NCI-H2227 (cell line): ENCODE data around the gene CAVIN4.

ENCODE experiments used
- DNase-seq: peaks from one replicate; lab custom pipeline; 2025; ENCODE audit not compliant: unreplicated experiment; lab: John Stamatoyannopoulos, UW

The CAVIN4 gene, protein sequence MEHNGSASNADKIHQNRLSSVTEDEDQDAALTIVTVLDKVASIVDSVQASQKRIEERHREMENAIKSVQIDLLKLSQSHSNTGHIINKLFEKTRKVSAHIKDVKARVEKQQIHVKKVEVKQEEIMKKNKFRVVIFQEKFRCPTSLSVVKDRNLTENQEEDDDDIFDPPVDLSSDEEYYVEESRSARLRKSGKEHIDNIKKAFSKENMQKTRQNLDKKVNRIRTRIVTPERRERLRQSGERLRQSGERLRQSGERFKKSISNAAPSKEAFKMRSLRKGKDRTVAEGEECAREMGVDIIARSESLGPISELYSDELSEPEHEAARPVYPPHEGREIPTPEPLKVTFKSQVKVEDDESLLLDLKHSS

GRCh38 chr9:100577776-100578448 lies at the start of gene CAVIN4:
TSS of gene CAVIN4 (plus strand) at chr9:100578079. CDS start at chr9:100578144, 65 bp downstream.
- no peak for DNase-seq

DNA sequence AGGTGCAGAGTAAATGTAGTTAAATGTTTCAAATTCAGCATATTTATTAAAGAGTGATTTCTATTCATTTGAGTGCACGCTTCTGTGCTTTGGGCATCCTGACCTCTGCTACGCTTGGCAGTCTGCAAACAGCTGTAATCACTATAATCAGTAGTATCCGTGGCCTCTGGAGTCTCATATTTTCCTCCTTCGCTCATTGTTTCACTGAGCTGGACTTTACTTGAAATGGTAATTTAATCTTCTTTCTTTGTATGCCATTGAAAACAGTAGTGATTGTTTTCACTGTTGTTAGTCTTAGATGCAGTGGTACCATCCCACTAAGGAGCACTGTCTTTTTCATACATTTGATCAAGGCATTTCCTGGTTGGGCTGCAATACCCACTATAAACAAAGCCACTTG lies 43.5 kb upstream of the CAVIN4 start:
- DNase-seq: peak; percentile 81

- no peak for DNase-seq
These were observed 37.6 kb upstream of the CAVIN4 start for GRCh38 chr9:100540327-100540726.

- DNase-seq: no peak
These were observed 28.8 kb upstream of the CAVIN4 start for GRCh38 chr9:100549048-100549447.

- DNase-seq: no peak
These were observed 22.9 kb upstream of the CAVIN4 start for GRCh38 chr9:100554935-100555401.

GRCh38 chr9:100555471-100555870 lies 22.4 kb upstream of the CAVIN4 start:
- no peak for DNase-seq

DNA sequence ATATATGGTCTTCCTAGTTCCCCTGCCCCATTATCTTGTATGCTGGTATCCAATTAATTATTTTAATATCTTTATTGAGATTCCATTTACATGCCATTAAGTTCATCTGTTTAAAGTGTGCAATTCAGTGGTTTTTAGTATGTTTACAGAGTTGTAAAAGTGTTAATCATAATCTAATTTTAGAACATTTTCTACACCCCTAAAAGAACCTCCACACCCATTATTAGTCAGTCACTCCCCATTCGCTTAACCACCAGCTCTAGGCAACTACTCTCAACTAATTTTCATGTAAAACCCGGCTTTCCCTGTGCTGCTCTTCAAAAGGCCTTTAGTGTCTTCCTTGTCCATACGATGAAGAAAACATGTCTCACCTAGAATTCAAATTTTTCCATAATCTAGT lies 20.8 kb upstream of the CAVIN4 start:
- DNase-seq: no peak

DNA sequence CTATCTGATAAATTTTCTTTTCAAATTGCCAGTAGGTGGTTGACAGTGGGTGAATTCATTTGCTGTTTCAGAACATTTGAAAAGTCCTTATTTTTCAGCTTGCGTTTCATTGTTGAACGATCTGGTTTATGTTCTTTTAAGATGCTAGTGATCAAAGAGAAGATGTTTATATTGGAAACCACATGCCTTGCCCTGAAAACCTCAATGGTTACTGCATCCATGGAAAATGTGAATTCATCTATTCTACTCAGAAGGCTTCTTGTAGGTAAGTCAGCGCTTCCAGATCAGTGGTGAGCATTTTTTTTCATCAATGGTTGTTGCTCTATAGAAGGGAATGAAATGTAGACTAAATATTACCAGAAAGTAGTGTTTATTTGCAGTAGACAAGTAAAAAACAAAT lies 16.6 kb upstream of the CAVIN4 start:
- no peak for DNase-seq

- no peak for DNase-seq
These were observed 10.0 kb upstream of the CAVIN4 start for GRCh38 chr9:100567856-100568255.

DNA sequence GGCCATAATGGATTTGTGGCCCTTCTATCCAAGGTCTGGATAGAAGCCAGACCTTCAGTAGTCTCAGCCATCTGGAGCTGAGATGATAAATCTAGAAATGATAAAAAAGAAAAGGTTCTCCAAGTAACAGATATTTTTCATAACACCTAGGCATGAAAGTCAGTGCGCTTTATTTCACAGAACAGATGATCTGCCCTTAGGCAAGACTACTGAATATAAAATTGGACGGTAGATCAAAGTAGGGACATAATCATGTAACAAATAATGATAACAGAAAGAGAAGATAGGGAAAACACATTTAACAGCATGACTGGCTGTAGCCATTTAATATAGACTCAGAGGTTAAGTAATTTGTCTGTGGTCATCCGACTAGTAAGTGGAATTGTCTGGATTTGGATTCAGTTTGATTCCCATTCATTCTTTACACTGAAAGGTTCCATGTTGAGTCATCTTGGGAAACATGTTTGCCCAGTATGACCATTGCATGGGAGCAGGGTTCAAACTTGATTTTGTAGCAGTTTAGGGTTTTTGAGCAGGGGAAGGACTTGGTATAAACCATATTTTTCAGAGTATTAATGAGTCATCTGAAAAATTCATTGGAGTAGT lies 4.1 kb upstream of the CAVIN4 start:
- DNase-seq: no peak

GRCh38 chr9:100575006-100575405 lies 2.9 kb upstream of the CAVIN4 start:
- DNase-seq: no peak

GRCh38 chr9:100575765-100576386 lies 2.0 kb upstream of the CAVIN4 start:
- no peak for DNase-seq

- DNase-seq: no peak
These were observed 731 bp downstream of the CAVIN4 start for GRCh38 chr9:100578610-100579009.

DNA sequence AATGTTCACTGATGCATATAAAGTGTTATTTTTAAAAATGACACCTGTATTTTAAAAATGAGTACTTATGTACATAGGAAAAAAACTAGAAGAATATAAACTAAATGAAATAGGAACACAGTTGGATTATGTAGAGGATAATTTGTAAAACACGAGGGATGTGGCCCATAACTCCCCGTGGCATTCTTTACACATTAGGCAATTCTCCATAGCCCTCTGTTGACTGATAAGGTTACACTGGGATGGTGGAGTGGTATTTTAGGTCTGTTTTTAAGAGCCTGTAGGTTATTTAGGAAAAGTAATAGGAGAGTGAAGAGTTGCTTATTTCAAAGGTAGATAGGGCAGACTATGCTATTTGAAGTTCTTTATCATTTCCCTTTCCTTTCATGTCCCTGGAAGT lies 1.8 kb downstream of the CAVIN4 start:
- no peak for DNase-seq

- DNase-seq: no peak
These were observed 2.4 kb downstream of the CAVIN4 start for GRCh38 chr9:100580257-100580656.

- DNase-seq: no peak
These were observed 3.2 kb downstream of the CAVIN4 start for GRCh38 chr9:100581081-100581480.

DNA sequence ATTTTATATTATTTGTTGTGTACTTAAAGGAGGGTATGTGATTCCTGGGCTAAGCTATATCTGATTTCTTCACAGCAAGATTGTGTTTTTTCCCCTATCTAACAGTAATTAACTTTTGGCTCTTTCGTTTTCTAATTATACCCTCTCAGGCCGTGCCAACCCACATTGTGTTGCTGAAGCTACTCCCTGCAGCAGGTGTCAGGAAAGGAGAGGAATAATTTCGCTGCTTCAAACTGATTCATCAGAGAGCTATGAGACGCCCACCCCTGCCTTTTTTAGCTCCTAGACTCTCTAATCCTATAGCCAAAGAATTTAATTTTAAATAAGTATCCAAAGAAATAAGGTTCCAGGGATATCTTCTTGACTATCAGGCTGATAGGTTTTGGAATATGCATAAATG lies 3.8 kb downstream of the CAVIN4 start:
- DNase-seq: no peak

DNA sequence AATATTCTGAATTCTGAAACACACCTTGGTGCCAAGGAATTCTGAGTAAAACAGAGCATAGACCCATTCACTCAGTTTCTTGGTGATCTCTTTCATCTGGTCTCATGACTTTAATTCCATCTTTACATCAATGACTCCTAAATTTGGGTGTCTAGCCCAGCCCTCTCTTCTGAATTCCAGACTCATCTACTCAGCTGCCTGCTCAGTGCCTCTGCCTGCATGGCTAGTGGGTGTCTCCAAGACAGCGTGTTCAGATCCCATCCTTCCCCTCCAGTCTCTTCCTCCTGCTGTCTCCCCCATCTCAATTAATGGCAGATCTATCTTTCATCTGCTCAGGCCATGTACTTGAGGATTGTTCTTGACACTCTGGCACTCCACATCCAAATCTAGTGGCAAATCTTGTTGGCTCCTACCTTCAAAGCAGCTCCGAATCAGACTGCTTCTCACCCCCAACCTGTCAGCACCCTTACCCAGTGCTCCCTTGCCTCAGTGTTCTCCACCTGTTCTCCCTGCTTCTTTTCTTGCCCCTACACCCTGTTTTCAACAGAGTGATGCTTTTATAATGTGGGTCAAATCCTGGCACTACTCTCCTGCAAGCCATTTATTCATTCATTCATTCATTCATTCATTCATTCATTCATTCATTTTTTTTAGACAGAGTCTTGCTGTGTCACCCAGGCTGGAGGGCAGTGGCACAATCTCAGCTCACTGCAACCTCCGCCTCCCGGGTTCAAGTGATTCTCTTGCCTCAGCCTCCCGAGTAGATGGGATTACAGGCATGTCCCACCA lies 5.3 kb downstream of the CAVIN4 start:
- no peak for DNase-seq

GRCh38 chr9:100584951-100585350 lies 7.1 kb downstream of the CAVIN4 start:
- DNase-seq: no peak

DNA sequence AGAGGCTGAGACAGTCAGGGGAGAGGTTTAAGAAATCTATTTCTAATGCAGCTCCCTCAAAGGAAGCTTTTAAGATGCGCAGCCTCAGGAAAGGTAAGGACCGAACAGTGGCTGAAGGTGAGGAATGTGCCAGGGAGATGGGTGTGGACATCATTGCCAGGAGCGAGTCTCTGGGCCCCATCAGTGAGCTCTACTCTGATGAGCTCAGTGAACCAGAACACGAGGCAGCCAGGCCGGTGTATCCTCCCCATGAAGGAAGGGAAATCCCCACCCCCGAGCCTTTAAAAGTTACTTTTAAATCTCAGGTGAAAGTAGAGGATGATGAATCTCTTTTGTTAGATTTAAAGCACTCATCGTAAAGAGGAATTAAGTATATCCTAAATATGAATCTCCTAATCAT lies 8.2 kb downstream of the CAVIN4 start:
- DNase-seq: no peak

DNA sequence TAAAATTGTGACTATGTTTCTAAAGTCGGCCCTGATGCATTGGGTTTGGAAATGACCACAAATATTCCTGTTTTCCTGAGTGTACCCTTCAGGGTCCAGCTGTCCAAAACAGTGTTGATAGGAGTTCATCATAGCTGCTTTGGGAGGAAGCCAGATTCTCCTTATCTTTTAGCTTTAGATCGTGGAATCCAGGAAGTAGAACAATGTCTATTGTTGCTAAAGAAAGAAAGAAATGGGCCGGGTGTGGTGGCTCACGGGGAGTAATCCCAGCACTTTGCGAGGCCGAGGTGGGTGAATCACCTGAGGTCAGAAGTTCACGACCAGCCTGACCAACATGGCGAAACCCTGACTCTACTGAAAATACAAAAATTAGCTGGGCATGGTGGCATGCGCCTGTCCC lies 9.5 kb downstream of the CAVIN4 start:
- DNase-seq: no peak
